Activated naive CD8-positive, alpha-beta T cell treated with anti-CD3 and anti-CD28 coated beads for 36 hours (primary cell): ENCODE measurements around the gene SMOC2. TPM values are rescaled to one million over a fixed set of nuclear protein-coding genes. Genes with fewer than 3 reads are reported as not detected.

ENCODE experiments used
- DNase-seq: peaks from one replicate; pipeline ENCODE4 v3.0.0; 2021
- H3K27ac Mint-ChIP-seq: one replicate; pipeline ENCODE4 v1.8.0; 2022; ENCODE audit warnings: mild to moderate bottlenecking, moderate library complexity, mixed read lengths
- H3K27me3 Mint-ChIP-seq: one replicate; pipeline ENCODE4 v1.8.0; 2022; ENCODE audit warnings: mild to moderate bottlenecking, mixed read lengths
- H3K36me3 Mint-ChIP-seq: one replicate; pipeline ENCODE4 v1.8.0; 2021; ENCODE audit warnings: mild to moderate bottlenecking, mixed read lengths
- H3K4me1 Mint-ChIP-seq: one replicate; pipeline ENCODE4 v1.8.0; 2021; ENCODE audit warnings: mixed read lengths
- H3K4me3 Mint-ChIP-seq: one replicate; pipeline ENCODE4 v1.8.0; 2022; ENCODE audit warnings: mild to moderate bottlenecking, moderate library complexity, mixed read lengths
- H3K9me3 Mint-ChIP-seq: one replicate; pipeline ENCODE4 v1.8.0; 2022; ENCODE audit warnings: mixed read lengths
- total RNA-seq, 2 experiments: library from RNA; stranded (reverse); gene quantifications; one replicate each; pipeline ENCODE4 v1.2.3, GENCODE V29; 2021

The SMOC2 gene
- total RNA-seq, 2 experiments from 2014 or later: not detected

- H3K27ac Mint-ChIP-seq: no peak overlapping the region
Measured at GRCh38 chr6:168538892-168539811, 98.2 kb downstream of the SMOC2 start.

GRCh38 chr6:168540713-168541291, 99.8 kb downstream of the SMOC2 start:
- no peaks in the 10 kb centered on the region for H3K36me3 Mint-ChIP-seq
- H3K4me1 Mint-ChIP-seq: no peaks in the 10 kb centered on the region
- no peaks in the 10 kb centered on the region for H3K9me3 Mint-ChIP-seq
- no peak overlapping the region for H3K4me3 Mint-ChIP-seq
- H3K27me3 Mint-ChIP-seq: peaks cover 13% of the 10 kb centered on the region
- no peak for DNase-seq
- H3K27ac Mint-ChIP-seq: no peak overlapping the region

More at GRCh38 chr6:168538892-168539811, 98.2 kb downstream of the SMOC2 start:
- no peaks in the 10 kb centered on the region for H3K36me3 Mint-ChIP-seq
- DNase-seq: no peak
- H3K9me3 Mint-ChIP-seq: no peaks in the 10 kb centered on the region
- H3K4me3 Mint-ChIP-seq: no peak overlapping the region
- H3K4me1 Mint-ChIP-seq: no peaks in the 10 kb centered on the region
- H3K27me3 Mint-ChIP-seq: peaks cover 13% of the 10 kb centered on the region

- Mint-ChIP-seq H3K4me3 (no peak overlapping the region), H3K27me3 (peaks cover 13% of the 10 kb centered on the region), H3K9me3 (no peaks in the 10 kb centered on the region), H3K4me1 (no peaks in the 10 kb centered on the region), H3K36me3 (no peaks in the 10 kb centered on the region), H3K27ac (no peak overlapping the region)
- no peak for DNase-seq
Measured at GRCh38 chr6:168541307-168541706, 100.3 kb downstream of the SMOC2 start.

- Mint-ChIP-seq H3K27ac (no peak overlapping the region), H3K4me3 (no peak overlapping the region), H3K27me3 (peaks cover 13% of the 10 kb centered on the region), H3K36me3 (no peaks in the 10 kb centered on the region), H3K9me3 (no peaks in the 10 kb centered on the region), H3K4me1 (no peaks in the 10 kb centered on the region)
- no peak for DNase-seq
Measured at GRCh38 chr6:168542301-168542700, 101.3 kb downstream of the SMOC2 start.

- Mint-ChIP-seq H3K9me3 (no peaks in the 10 kb centered on the region), H3K27ac (no peak overlapping the region), H3K36me3 (no peaks in the 10 kb centered on the region), H3K27me3 (peaks cover 8% of the 10 kb centered on the region), H3K4me3 (no peak overlapping the region), H3K4me1 (no peaks in the 10 kb centered on the region)
- no peak for DNase-seq
Measured at GRCh38 chr6:168545428-168545827, 104.4 kb downstream of the SMOC2 start.

GRCh38 chr6:168546151-168546550, 105.2 kb downstream of the SMOC2 start:
- no peak overlapping the region for H3K27ac Mint-ChIP-seq
- peaks cover under 1% of the 10 kb centered on the region for H3K27me3 Mint-ChIP-seq
- H3K4me3 Mint-ChIP-seq: no peak overlapping the region
- H3K9me3 Mint-ChIP-seq: no peaks in the 10 kb centered on the region
- DNase-seq: no peak
- no peaks in the 10 kb centered on the region for H3K36me3 Mint-ChIP-seq
- H3K4me1 Mint-ChIP-seq: no peaks in the 10 kb centered on the region

GRCh38 chr6:168546730-168547129, 105.7 kb downstream of the SMOC2 start:
- no peak overlapping the region for H3K4me3 Mint-ChIP-seq
- no peak for DNase-seq
- no peaks in the 10 kb centered on the region for H3K27me3 Mint-ChIP-seq
- H3K27ac Mint-ChIP-seq: no peak overlapping the region
- no peaks in the 10 kb centered on the region for H3K36me3 Mint-ChIP-seq
- H3K9me3 Mint-ChIP-seq: no peaks in the 10 kb centered on the region
- no peaks in the 10 kb centered on the region for H3K4me1 Mint-ChIP-seq

GRCh38 chr6:168550326-168550725, 109.3 kb downstream of the SMOC2 start:
- Mint-ChIP-seq H3K4me3 (no peak overlapping the region), H3K36me3 (no peaks in the 10 kb centered on the region), H3K4me1 (no peaks in the 10 kb centered on the region), H3K27ac (no peak overlapping the region), H3K27me3 (no peaks in the 10 kb centered on the region), H3K9me3 (no peaks in the 10 kb centered on the region)
- no peak for DNase-seq

GRCh38 chr6:168554472-168554871, 113.5 kb downstream of the SMOC2 start:
- Mint-ChIP-seq H3K27ac (no peak overlapping the region), H3K4me3 (no peak overlapping the region), H3K9me3 (no peaks in the 10 kb centered on the region), H3K36me3 (no peaks in the 10 kb centered on the region), H3K27me3 (no peaks in the 10 kb centered on the region), H3K4me1 (no peaks in the 10 kb centered on the region)
- no peak for DNase-seq

- Mint-ChIP-seq H3K4me3 (no peak overlapping the region), H3K9me3 (no peaks in the 10 kb centered on the region), H3K27me3 (no peaks in the 10 kb centered on the region), H3K27ac (no peak overlapping the region), H3K36me3 (no peaks in the 10 kb centered on the region), H3K4me1 (no peaks in the 10 kb centered on the region)
- DNase-seq: no peak
Measured at GRCh38 chr6:168554898-168555617, 114.1 kb downstream of the SMOC2 start.

- H3K4me1 Mint-ChIP-seq: no peaks in the 10 kb centered on the region
- no peak overlapping the region for H3K27ac Mint-ChIP-seq
- no peaks in the 10 kb centered on the region for H3K9me3 Mint-ChIP-seq
- no peak for DNase-seq
- no peaks in the 10 kb centered on the region for H3K27me3 Mint-ChIP-seq
- H3K4me3 Mint-ChIP-seq: no peak overlapping the region
- H3K36me3 Mint-ChIP-seq: no peaks in the 10 kb centered on the region
Measured at GRCh38 chr6:168555618-168556273, 114.8 kb downstream of the SMOC2 start.

- no peak for DNase-seq
- Mint-ChIP-seq H3K27me3 (peaks cover 2% of the 10 kb centered on the region), H3K9me3 (no peaks in the 10 kb centered on the region), H3K4me1 (no peaks in the 10 kb centered on the region), H3K36me3 (no peaks in the 10 kb centered on the region), H3K27ac (no peak overlapping the region), H3K4me3 (no peak overlapping the region)
Measured at GRCh38 chr6:168557512-168557911, 116.5 kb downstream of the SMOC2 start.

- H3K27ac Mint-ChIP-seq: no peak overlapping the region
- peaks cover 4% of the 10 kb centered on the region for H3K27me3 Mint-ChIP-seq
- H3K9me3 Mint-ChIP-seq: no peaks in the 10 kb centered on the region
- no peaks in the 10 kb centered on the region for H3K36me3 Mint-ChIP-seq
- H3K4me1 Mint-ChIP-seq: no peaks in the 10 kb centered on the region
- H3K4me3 Mint-ChIP-seq: no peak overlapping the region
- DNase-seq: no peak
Measured at GRCh38 chr6:168558686-168559085, 117.7 kb downstream of the SMOC2 start.

GRCh38 chr6:168559574-168560098, 118.7 kb downstream of the SMOC2 start:
- Mint-ChIP-seq H3K27me3 (peaks cover 4% of the 10 kb centered on the region), H3K4me3 (no peak overlapping the region), H3K9me3 (no peaks in the 10 kb centered on the region), H3K27ac (no peak overlapping the region), H3K36me3 (no peaks in the 10 kb centered on the region), H3K4me1 (no peaks in the 10 kb centered on the region)
- no peak for DNase-seq

GRCh38 chr6:168560126-168560525, 119.1 kb downstream of the SMOC2 start:
- H3K9me3 Mint-ChIP-seq: no peaks in the 10 kb centered on the region
- no peaks in the 10 kb centered on the region for H3K4me1 Mint-ChIP-seq
- H3K36me3 Mint-ChIP-seq: no peaks in the 10 kb centered on the region

More at GRCh38 chr6:168560126-168560525, 119.1 kb downstream of the SMOC2 start:
- Mint-ChIP-seq H3K27ac (no peak overlapping the region), H3K4me3 (no peak overlapping the region), H3K27me3 (peaks cover 5% of the 10 kb centered on the region)
- DNase-seq: no peak
